GM18519 (cell line): ENCODE results near the gene PTGFRN.
"Not testable (repeated sequence)": the region's sequence is repeated elsewhere in the genome, so short reads cannot be mapped to it uniquely, and the experiment has no call there.

Experiments
- ATAC-seq: cut with Tn5 transposase; IDR thresholded peaks from one replicate; pipeline ENCODE4 v1.9.1; 2021; ENCODE audit warnings: mild to moderate bottlenecking, moderate library complexity; ENCODE audit not compliant: unreplicated experiment, low FRiP score

Gene PTGFRN

GRCh38 chr1:116909512-116910378 is at the start of gene PTGFRN:
Gene PTGFRN (plus strand): TSS chr1:116909916. CDS start chr1:116910204, 288 bp downstream.
- ATAC-seq, result no peak

- not testable (repeated sequence) for ATAC-seq
Observed at GRCh38 chr1:116860167-116860566, 49.5 kb upstream of the PTGFRN start.

GRCh38 chr1:116861137-116861536 is 48.6 kb upstream of the PTGFRN start:
- no peak for ATAC-seq

GRCh38 chr1:116863031-116863430 is 46.7 kb upstream of the PTGFRN start:
- ATAC-seq, result not testable (repeated sequence)

- not testable (repeated sequence) for ATAC-seq
Observed at GRCh38 chr1:116866478-116866877, 43.2 kb upstream of the PTGFRN start.

GRCh38 chr1:116868385-116868784 is 41.3 kb upstream of the PTGFRN start:
- no peak for ATAC-seq

- ATAC-seq, result no peak
Observed at GRCh38 chr1:116869611-116870010, 40.1 kb upstream of the PTGFRN start.

- no peak for ATAC-seq
Observed at GRCh38 chr1:116870300-116870699, 39.4 kb upstream of the PTGFRN start.

GRCh38 chr1:116871779-116872146 is 38.0 kb upstream of the PTGFRN start:
- no peak for ATAC-seq

- ATAC-seq, result no peak
Observed at GRCh38 chr1:116873680-116874271, 35.9 kb upstream of the PTGFRN start.

GRCh38 chr1:116874733-116875249 is 34.9 kb upstream of the PTGFRN start:
- ATAC-seq, result no peak

GRCh38 chr1:116875391-116875790 is 34.3 kb upstream of the PTGFRN start:
- no peak for ATAC-seq

- ATAC-seq, result not testable (repeated sequence)
Observed at GRCh38 chr1:116875946-116876345, 33.8 kb upstream of the PTGFRN start.

GRCh38 chr1:116877141-116877818 is 32.4 kb upstream of the PTGFRN start:
- no peak for ATAC-seq

GRCh38 chr1:116878804-116879477 is 30.8 kb upstream of the PTGFRN start:
- ATAC-seq, result no peak

- ATAC-seq, result no peak
Observed at GRCh38 chr1:116879478-116880133, 30.1 kb upstream of the PTGFRN start.

GRCh38 chr1:116880917-116881316 is 28.8 kb upstream of the PTGFRN start:
- no peak for ATAC-seq

GRCh38 chr1:116881879-116882520 is 27.7 kb upstream of the PTGFRN start:
- ATAC-seq, result peak; percentile 41

- ATAC-seq, result no peak
Observed at GRCh38 chr1:116882866-116883265, 26.9 kb upstream of the PTGFRN start.
